ENCODE results near the gene EFTUD2.

DNA sequence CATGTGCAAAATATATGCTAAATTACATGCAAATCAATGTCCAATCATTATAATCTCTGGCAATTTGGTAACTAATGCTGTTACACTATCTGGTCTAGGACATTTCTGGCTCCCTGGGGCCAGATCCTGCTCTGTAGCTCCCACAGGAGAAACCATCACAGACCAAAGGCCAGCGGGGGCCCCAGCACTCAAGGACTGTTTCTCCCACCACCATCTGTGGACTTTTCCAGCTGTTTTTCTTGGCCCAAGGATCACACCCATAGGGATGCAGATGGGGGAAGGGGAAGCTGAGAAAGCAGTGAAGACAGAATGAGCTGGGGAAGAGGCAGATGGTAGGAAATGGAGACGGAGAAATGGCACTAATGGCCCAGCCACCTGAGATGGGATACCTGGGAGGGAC is 51.7 kb downstream of the EFTUD2 start, which contains the start of gene HIGD1B:
- TF ChIP-seq, protein P1, sequence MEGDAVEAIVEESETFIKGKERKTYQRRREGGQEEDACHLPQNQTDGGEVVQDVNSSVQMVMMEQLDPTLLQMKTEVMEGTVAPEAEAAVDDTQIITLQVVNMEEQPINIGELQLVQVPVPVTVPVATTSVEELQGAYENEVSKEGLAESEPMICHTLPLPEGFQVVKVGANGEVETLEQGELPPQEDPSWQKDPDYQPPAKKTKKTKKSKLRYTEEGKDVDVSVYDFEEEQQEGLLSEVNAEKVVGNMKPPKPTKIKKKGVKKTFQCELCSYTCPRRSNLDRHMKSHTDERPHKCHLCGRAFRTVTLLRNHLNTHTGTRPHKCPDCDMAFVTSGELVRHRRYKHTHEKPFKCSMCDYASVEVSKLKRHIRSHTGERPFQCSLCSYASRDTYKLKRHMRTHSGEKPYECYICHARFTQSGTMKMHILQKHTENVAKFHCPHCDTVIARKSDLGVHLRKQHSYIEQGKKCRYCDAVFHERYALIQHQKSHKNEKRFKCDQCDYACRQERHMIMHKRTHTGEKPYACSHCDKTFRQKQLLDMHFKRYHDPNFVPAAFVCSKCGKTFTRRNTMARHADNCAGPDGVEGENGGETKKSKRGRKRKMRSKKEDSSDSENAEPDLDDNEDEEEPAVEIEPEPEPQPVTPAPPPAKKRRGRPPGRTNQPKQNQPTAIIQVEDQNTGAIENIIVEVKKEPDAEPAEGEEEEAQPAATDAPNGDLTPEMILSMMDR (IDR thresholded peaks at IDR 0.05), result no peak
- TF ChIP-seq POLR2AphosphoS5 (IDR thresholded peaks at IDR 0.05) (no peak), POLR2A (IDR thresholded peaks at IDR 0.05) (no peak), EP300 (IDR thresholded peaks at IDR 0.05; ENCODE audit: low read depth) (no peak)
